Forelimb muscle (tissue), 1 donor: ENCODE data around the gene IQGAP1. TPM values are rescaled to one million over a fixed set of nuclear protein-coding genes. Genes with fewer than 3 reads are reported as not detected.

Source experiments
- DNase-seq: peaks from one replicate; pipeline ENCODE4 v3.0.0-alpha.2; 2013; ENCODE audit warnings: low read depth
- polyA plus RNA-seq: library from polyadenylated mRNA; unstranded; fragments of 120-200 nt; gene quantifications from one replicate; pipeline ENCODE4 v1.2.1, GENCODE V29; 2013; ENCODE audit not compliant: insufficient read length

The IQGAP1 gene
- polyA plus RNA-seq, 1 donor, result 66.5 TPM

DNA sequence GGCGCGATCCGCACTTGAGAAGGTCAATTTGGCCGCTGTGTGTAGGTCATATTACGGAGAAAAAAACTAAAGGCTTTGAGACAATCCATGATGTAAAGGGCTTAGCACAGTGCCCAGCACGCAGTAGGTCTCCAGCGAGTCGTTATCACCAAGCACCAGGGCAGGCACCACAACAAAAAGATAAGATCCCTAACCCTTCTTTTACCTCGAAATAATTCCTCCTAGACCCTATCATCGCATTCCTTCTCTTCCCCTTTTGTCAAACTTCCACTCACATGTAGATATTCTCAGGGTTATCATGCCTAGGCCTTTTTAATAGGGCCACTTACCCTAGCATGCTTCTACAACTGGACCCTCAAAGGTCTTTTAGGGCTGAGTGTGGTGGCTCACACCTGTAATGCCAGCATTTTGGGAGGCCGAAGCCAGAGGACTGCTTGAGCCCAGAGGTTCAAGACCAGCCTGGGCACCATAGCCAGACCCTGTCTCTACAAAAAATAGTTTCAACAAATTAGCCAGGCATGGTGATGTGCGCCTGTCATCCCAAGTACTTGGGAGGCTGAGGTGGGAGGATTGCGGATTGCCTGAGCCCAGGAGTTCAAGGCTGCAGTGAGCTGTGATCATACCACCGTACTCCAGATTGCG lies 22.5 kb upstream of the IQGAP1 start:
- DNase-seq, result no peak

DNA sequence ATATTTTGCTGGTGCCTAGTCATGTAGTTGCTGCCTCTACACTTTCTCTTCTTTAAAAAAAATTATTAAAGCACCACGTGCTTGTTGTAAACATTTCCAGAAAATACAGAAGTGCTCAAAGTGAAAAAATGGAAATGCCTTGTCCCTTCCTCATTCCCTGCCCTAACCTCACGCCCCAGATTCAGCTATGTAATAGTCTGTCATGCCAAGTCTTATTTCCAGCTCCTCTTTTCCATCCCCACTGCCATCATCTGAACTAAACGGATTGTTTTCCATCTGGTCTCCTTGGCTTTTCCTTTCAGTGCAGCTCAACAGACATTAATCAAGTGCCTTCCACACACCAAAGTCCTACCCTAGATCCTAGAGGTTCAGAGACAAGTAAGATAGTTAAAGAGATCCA lies 20.5 kb upstream of the IQGAP1 start:
- DNase-seq, result no peak

GRCh38 chr15:90375071-90375470 lies 13.0 kb upstream of the IQGAP1 start:
- no peak for DNase-seq

- no peak for DNase-seq
These were observed 11.3 kb upstream of the IQGAP1 start for GRCh38 chr15:90376789-90377188.

- DNase-seq, result no peak
These were observed 8.8 kb upstream of the IQGAP1 start for GRCh38 chr15:90379263-90379662.

DNA sequence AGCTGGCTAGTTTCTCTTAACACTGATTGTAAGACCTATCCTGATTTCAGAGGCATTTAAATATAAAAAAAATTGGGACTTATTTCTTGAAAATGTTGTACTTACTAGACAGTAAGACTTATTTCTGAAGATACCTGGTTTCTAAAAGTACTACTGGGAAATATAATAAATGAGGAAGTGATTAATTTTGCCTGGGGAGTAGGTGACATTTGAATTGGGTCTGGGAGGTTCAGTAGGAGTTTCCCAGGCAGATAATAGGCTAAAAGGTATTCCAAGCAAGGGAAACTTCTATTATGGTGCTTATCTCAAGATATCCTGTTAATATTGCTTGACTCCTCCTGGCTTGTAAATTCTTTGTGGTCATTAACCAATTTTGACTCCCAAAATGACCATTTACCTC lies 6.5 kb upstream of the IQGAP1 start:
- no peak for DNase-seq

DNA sequence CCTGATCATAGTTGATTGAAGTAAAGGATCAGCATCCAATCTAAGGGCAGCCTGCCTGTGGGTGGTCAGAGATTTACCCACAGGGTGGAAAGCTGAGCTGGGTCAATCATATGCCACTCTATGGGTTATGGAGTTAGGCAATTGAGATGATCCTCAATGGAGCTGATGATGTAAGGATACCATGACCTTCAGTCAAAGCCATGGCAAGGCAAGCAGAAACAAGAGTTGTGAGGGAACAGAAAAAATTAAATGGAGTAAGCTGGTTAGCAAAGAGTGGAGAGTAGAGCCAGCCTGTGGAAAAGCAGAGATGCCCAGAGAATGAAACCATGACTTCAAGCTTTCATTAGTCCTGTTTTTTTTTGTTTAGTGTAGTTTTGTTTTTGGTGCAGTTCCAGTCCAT lies 5.7 kb upstream of the IQGAP1 start:
- no peak for DNase-seq

- no peak for DNase-seq
These were observed 1.8 kb upstream of the IQGAP1 start for GRCh38 chr15:90386221-90386620.

DNA sequence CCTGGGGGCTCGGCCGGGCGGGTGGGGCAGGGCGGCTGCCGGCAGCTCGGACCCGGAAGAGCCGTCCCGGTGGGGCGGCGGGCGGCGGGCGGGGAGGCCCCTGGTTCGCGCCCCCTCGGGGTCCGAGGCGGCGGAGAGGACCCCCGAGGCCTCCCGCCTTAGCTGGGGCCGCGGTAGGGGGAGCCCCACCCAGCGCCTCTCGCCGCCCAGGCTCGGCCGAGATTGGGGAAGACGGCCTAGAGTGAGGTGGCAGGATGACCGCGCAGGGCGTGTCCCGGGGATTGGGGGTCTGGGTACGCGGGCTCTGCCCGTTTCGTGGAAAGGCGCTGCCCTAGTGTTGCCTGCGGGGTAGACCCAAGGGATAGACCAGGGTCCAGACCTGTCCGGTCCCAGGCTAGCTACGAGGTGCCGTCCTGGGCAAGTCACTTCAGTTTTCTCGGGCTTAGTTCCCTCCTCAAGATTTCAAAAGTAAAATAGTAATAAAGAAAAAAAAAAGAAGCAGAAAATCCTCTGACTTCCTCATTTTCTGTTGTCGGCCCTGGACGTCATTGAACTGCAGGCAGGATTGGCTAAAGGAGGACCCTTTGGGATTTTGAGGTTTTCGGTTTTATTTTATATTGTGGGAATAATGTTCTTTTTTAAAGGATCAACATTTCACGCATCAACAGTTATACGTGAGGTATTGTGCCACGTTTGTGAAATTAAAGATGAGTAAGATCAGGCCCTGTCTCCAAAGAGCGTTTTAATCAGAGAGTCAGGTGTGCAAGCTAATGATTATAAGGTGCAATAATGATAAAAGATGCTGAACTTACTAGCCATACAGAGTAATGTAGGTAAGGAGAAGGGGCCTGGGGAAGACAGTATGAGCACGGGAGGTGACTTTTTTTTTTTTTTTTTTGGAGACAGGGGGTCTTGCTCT lies 679 bp downstream of the IQGAP1 start:
- no peak for DNase-seq

GRCh38 chr15:90389513-90389912 lies 1.5 kb downstream of the IQGAP1 start:
- DNase-seq, result no peak

- no peak for DNase-seq
These were observed 5.0 kb downstream of the IQGAP1 start for GRCh38 chr15:90393040-90393439.

DNA sequence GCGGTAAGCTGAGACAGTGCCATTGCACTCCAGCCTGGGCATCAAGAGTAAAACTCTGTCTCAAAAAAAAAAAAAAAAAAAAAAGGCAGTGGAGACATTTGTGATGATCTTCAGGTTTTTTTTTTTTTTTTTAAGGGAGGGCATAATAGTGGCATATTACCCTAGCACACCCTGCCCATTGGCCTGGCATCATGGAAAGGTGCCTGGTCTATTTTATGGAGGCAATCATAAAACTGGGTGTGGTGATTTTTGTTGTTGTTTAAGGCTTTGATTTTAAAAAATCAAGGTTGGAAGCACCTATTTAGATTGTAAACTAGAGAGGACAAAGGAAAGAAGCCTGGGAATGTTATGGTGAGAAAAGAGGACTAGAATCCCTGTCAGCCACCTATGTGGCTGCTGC lies 6.0 kb downstream of the IQGAP1 start:
- DNase-seq, result no peak

- no peak for DNase-seq
These were observed 6.9 kb downstream of the IQGAP1 start for GRCh38 chr15:90394748-90395442.

- DNase-seq, result no peak
These were observed 8.3 kb downstream of the IQGAP1 start for GRCh38 chr15:90396321-90396720.

DNA sequence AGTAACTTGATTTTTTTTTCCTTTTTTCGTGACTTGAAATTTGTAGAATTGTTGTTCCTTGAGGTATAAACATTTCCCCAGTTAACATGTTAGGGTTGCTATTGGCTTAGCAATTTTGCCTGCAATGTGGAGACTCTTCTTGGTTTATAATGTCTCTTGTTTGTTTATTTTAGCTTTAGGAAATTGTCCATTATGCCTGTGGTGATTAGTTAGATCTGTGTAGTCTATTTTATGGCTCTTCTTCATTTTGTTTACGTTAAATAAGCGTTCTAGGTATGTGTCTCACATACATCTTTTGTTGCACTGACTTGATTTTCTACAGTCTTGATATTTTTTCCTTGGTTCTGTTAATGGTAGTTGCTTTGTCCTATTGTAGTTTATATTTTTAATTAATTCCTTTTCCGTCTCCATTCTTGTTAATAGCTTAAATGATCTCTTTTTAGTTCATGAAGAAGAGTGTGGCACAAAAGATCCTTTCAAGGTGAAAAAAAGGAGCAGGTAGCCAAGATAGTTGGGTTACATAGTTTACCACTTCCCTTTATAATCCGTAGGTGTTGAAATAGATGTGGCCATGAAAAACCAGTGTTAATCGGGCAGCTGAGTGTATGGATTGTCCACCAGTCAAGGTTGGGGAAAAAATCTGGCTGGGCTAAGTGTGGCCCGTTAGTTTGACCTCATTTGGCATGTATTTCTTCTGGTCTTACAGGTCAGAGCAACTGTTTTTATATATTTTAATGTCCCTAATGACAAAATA lies 12.1 kb downstream of the IQGAP1 start:
- DNase-seq, result no peak

DNA sequence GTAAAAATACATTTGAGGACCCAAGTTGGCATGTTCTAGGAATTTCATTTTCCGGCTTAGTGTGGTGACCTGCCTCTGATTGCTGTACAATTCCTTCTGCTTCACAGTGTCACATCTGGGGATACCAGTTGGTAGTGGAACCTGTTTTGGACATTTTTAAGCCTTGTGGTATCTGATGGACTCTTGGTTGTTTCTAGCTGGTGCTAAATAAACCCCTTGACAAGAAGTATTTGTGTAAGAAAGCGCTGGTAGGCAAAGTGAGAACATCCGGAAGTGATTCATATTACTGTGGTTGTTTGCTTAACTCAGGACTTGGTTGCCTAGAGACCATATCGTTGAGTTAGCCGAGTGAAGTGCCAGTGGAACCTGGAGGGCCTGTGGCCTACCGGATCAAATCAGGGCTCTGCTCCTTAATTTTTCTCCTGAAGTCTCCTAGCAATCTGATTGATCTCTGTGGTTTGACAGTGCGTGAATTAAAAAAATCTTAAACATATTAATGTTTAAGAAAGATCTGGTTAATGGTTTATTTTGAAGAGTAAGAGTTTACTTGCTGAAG lies 12.8 kb downstream of the IQGAP1 start:
- DNase-seq, result peak; percentile 84

DNA sequence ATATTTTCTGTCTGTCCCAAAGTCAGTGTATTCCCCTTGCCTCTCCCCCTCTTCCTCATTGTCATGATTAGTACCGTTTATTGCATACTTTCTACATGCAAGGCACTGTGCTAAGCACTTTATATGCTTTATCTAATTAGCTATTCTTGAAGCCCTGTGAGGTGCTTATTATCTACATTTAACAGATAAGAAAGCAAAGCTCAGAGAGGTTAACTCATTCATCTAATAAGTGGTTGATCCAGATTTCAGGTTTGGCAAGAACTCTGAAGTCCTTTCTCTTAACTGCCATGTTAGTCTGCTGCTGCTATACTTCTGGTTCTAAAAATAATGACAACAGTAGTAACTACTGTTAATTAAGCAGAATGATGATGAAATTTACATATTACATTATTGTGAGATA lies 13.5 kb downstream of the IQGAP1 start:
- DNase-seq, result no peak

- no peak for DNase-seq
These were observed 14.2 kb downstream of the IQGAP1 start for GRCh38 chr15:90402223-90402622.

- DNase-seq, result no peak
These were observed 14.7 kb downstream of the IQGAP1 start for GRCh38 chr15:90402767-90403166.

DNA sequence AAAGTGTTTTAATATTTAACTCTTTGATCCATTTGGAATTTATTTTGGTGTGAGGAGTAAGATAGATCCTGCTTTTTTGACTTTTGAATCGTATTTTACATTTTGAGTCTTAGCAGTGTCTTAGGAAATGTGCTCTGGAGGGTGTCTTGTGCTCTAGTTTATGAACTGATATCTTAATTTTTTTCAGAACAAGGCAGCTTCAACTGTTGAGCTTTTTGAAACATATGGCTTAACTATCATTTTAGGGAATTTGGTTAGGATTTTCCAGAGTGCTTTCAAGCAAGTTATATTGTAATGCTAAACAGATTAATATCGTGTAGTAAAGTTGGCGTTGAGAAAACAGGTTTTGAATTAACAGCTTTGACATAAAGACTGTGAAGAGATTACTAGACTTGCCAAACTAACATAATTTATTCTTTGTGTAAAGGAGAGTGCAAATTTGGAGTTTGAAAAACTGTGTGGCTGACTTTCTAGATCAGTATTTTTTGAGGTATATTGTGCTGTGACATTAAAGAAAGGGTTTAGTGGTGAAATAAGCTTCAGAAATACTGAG lies 17.1 kb downstream of the IQGAP1 start:
- DNase-seq, result no peak

GRCh38 chr15:90407336-90407735 lies 19.3 kb downstream of the IQGAP1 start:
- DNase-seq, result no peak
